Suprapubic skin (tissue), 4 donors: ENCODE results near the gene TLE4. TPM values are rescaled to one million over a fixed set of nuclear protein-coding genes. Genes with fewer than 3 reads are reported as not detected.

Experiments
- DNase-seq, 2 donors: peaks; one replicate each; pipeline ENCODE4 v3.0.0-alpha.2; 2019; ENCODE audit warnings: low spot score in 2 of 2
- H3K27ac ChIP-seq: fragments of 200-600 bp; sonication (generic); one replicate; pipeline ENCODE4 v1.5.1; 2019
- H3K27me3 ChIP-seq: fragments of 200-600 bp; sonication (generic); one replicate; pipeline ENCODE4 v1.5.1; 2019
- H3K36me3 ChIP-seq: fragments of 200-600 bp; sonication (generic); one replicate; pipeline ENCODE4 v1.5.1; 2019
- H3K4me1 ChIP-seq: fragments of 200-600 bp; sonication (generic); one replicate; pipeline ENCODE4 v1.5.1; 2019
- H3K4me3 ChIP-seq: fragments of 200-600 bp; sonication (generic); one replicate; pipeline ENCODE4 v1.5.1; 2019; ENCODE audit warnings: mild to moderate bottlenecking
- H3K9me3 ChIP-seq: fragments of 200-600 bp; sonication (generic); one replicate; pipeline ENCODE4 v1.5.1; 2019
- CTCF ChIP-seq, 2 donors: fragments of 200-600 bp in 1 of 2; fragments of 450-650 bp in 1 of 2; sonication (generic) in 1 of 2; IDR thresholded peaks; one replicate each; pipeline ENCODE4 v1.5.1; 2016 to 2019; ENCODE audit warnings: antibody characterized with exemption in 2 of 2, mild to moderate bottlenecking in 1 of 2, moderate library complexity in 1 of 2
- EP300 ChIP-seq: sonication (generic); formaldehyde crosslinking; IDR thresholded peaks from one replicate; pipeline ENCODE4 v1.6.1; 2017; ENCODE audit warnings: antibody characterized with exemption
- POLR2A ChIP-seq, 2 donors: fragments of 450-650 bp; IDR thresholded peaks; one replicate each; pipeline ENCODE4 v1.6.1; 2017; ENCODE audit warnings: antibody characterized with exemption in 2 of 2, mild to moderate bottlenecking in 2 of 2, moderate library complexity in 2 of 2
- POLR2AphosphoS5 ChIP-seq, 3 donors: sonication (generic); formaldehyde crosslinking; IDR thresholded peaks; one replicate each; pipeline ENCODE4 v1.6.1; 2017; ENCODE audit warnings: antibody characterized with exemption in 3 of 3
- WGBS: methylation state at CpG from one replicate; pipeline ENCODE4 v1.1.5; 2018; 5-methylcytosine and 5-hydroxymethylcytosine counted together
- total RNA-seq, 4 donors: library from RNA; depleted of rRNA; stranded (reverse); fragments of >200 nt; gene quantifications; one replicate each; pipeline ENCODE4 v1.1.0, GENCODE V29; 2016

Gene TLE4
- total RNA-seq, 4 donors from 2014 or later, result 44.3 to 109 (median 67.0) TPM

GRCh38 chr9:79572608-79573411 lies 1.0 kb downstream of the TLE4 start:
- Histone ChIP-seq H3K36me3 (no peaks in the 10 kb centered on the region), H3K9me3 (no peaks in the 10 kb centered on the region), H3K27me3 (no peaks in the 10 kb centered on the region), H3K27ac (peak overlapping the region; percentile 94), H3K4me3 (peak overlapping the region; percentile 99), H3K4me1 (peaks cover 43% of the 10 kb centered on the region)
- no peak for TF ChIP-seq POLR2A (IDR thresholded peaks at IDR 0.05)
- TF ChIP-seq CTCF (IDR thresholded peaks at IDR 0.05), result no peak
- TF ChIP-seq POLR2AphosphoS5 (IDR thresholded peaks at IDR 0.05), result no peak
- no peak for TF ChIP-seq EP300
- 0% methylated on average over 5 of the region's 115 CpGs for WGBS
- DNase-seq, result peak; percentile 71 to 83

DNA sequence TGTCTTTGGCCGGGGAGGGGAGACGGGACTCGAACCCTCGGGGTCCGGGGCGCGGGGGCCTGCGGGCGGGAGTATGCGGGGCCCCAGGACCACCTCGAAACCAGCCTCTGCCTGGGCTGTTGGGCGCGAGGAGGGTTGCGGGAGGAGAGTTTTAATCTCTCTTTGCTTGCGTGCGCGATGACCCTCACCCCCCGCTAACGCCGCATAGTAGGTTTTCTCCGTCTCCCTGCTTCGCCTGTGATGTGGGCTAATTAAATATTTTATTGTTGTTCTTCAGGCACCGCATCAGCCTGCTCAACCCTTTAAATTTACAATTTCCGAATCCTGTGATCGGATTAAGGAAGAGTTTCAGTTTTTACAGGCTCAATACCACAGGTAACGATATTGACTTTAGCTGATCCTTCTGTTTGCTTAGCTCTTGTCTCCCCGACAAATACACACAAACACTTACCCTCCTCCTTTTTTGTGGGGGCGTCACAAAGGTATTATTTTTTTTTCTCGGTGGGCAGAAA lies 1.7 kb downstream of the TLE4 start:
- peak overlapping the region; percentile 99 for H3K4me3 ChIP-seq
- TF ChIP-seq POLR2AphosphoS5 (IDR thresholded peaks at IDR 0.05) (no peak), POLR2A (IDR thresholded peaks at IDR 0.05) (no peak), CTCF (IDR thresholded peaks at IDR 0.05) (no peak), EP300 (no peak)
- H3K4me1 ChIP-seq, result peaks cover 47% of the 10 kb centered on the region
- no peaks in the 10 kb centered on the region for H3K27me3 ChIP-seq
- H3K36me3 ChIP-seq, result no peaks in the 10 kb centered on the region
- H3K9me3 ChIP-seq, result no peaks in the 10 kb centered on the region
- DNase-seq, result peak; percentile 76 to 84
- H3K27ac ChIP-seq, result peak overlapping the region; percentile 94
- 8% methylated on average over 27 of the region's 29 CpGs for WGBS

DNA sequence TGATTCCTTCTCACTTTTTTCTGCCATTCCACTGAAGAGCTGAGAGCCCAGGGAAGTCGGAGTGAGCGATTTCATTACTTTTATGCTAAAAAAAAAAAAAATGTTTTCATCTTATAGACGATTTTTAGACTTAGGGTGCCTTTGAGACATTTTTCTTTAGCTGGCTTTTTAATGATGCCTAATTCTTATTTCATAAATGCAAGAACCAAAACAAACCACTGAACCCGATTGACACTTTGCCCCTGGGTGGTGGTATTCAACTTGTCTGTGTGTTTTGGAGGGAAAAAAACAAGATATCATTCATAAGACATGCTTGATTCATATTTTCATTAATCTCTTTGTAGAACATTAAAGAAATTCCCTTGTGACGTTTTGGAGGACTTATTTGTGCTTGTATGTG lies 2.4 kb downstream of the TLE4 start:
- no peaks in the 10 kb centered on the region for H3K27me3 ChIP-seq
- H3K4me1 ChIP-seq, result peaks cover 47% of the 10 kb centered on the region
- DNase-seq, result no peak
- TF ChIP-seq POLR2A (IDR thresholded peaks at IDR 0.05) (no peak), EP300 (no peak), CTCF (IDR thresholded peaks at IDR 0.05) (no peak), POLR2AphosphoS5 (IDR thresholded peaks at IDR 0.05) (no peak)
- peak overlapping the region; percentile 94 for H3K27ac ChIP-seq
- WGBS, result 59% methylated on average over 5 of the region's 5 CpGs
- no peaks in the 10 kb centered on the region for H3K9me3 ChIP-seq
- H3K36me3 ChIP-seq, result no peaks in the 10 kb centered on the region
- peak overlapping the region; percentile 99 for H3K4me3 ChIP-seq

DNA sequence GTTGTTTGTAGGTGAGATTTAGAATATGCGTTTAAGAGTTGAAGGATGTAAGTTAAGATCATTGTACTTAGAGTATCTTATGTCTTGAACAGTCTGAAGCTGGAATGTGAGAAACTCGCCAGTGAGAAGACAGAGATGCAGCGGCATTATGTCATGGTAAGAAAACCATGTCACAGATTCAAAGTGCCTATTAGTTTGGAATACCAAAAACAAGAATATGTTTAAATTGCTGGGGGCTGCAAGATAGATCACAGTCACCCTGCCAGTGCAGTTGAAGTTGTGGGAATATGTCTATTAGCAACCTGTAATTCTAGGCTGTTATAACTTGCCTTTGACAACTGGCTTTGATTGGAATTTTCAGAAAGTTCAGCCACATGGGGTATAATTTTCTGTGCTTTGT lies 3.0 kb downstream of the TLE4 start:
- Histone ChIP-seq H3K4me3 (peak overlapping the region; percentile 99), H3K36me3 (no peaks in the 10 kb centered on the region), H3K27ac (no peak overlapping the region), H3K27me3 (no peaks in the 10 kb centered on the region), H3K9me3 (no peaks in the 10 kb centered on the region), H3K4me1 (peaks cover 47% of the 10 kb centered on the region)
- TF ChIP-seq CTCF (IDR thresholded peaks at IDR 0.05) (no peak), POLR2A (IDR thresholded peaks at IDR 0.05) (no peak)
- DNase-seq, result no peak
- 56% methylated on average over 3 of the region's 3 CpGs for WGBS

GRCh38 chr9:79575547-79575946 lies 3.8 kb downstream of the TLE4 start:
- WGBS, result 51% methylated on average over 3 of the region's 3 CpGs
- no peak for DNase-seq

More at GRCh38 chr9:79575547-79575946, 3.8 kb downstream of the TLE4 start:
- no peaks in the 10 kb centered on the region for H3K27me3 ChIP-seq
- H3K4me1 ChIP-seq, result peaks cover 42% of the 10 kb centered on the region
- no peaks in the 10 kb centered on the region for H3K9me3 ChIP-seq
- H3K4me3 ChIP-seq, result no peak overlapping the region
- TF ChIP-seq POLR2AphosphoS5 (IDR thresholded peaks at IDR 0.05) (no peak), CTCF (IDR thresholded peaks at IDR 0.05) (no peak), EP300 (no peak), POLR2A (IDR thresholded peaks at IDR 0.05) (no peak)
- H3K36me3 ChIP-seq, result no peaks in the 10 kb centered on the region
- H3K27ac ChIP-seq, result no peak overlapping the region
